Neural cell (in vitro differentiated cells): ENCODE data around the gene CHAF1B. TPM values are rescaled to one million over a fixed set of nuclear protein-coding genes. Genes with fewer than 3 reads are reported as not detected.

Experiments
- H2AFZ ChIP-seq: fragments of 200-600, 300-800 bp; sonication (generic), shearing (Covaris generic); 2 replicates; pipeline ENCODE4 v1.6.0; 2014; ENCODE audit warnings: low read depth, mild to moderate bottlenecking, antibody characterized with exemption, low read length, moderate library complexity
- H3F3A ChIP-seq: fragments of 200-600 bp; shearing (Covaris generic); 2 replicates; pipeline ENCODE4 v1.6.1; 2016; ENCODE audit warnings: mild to moderate bottlenecking, moderate library complexity, mixed read lengths, antibody characterized with exemption, low read length; ENCODE audit not compliant: insufficient read depth, poor library complexity, severe bottlenecking
- H3K27ac ChIP-seq: fragments of 200-600, 300-800 bp; sonication (generic), shearing (Covaris generic); 2 replicates; pipeline ENCODE4 v1.5.1; 2014; ENCODE audit warnings: mild to moderate bottlenecking, low read length, moderate library complexity
- H3K27me3 ChIP-seq: fragments of 300-800, 200-600 bp; sonication (generic), shearing (Covaris generic); 2 replicates; pipeline ENCODE4 v1.6.0; 2014; ENCODE audit warnings: mild to moderate bottlenecking, low read depth, low read length, moderate library complexity; ENCODE audit not compliant: insufficient read depth
- H3K36me3 ChIP-seq: fragments of 300-800, 200-600 bp; sonication (generic), shearing (Covaris generic); 2 replicates; pipeline ENCODE4 v1.5.1; 2014; ENCODE audit warnings: mild to moderate bottlenecking, antibody characterized with exemption, low read length, moderate library complexity; ENCODE audit not compliant: insufficient read depth
- H3K4me2 ChIP-seq: fragments of 300-800, 200-600 bp; sonication (generic), shearing (Covaris generic); 2 replicates; pipeline ENCODE4 v1.6.0; 2014; ENCODE audit warnings: mild to moderate bottlenecking, low read length
- H3K4me3 ChIP-seq: fragments of 300-800, 200-600 bp; sonication (generic), shearing (Covaris generic); 2 replicates; pipeline ENCODE4 v1.5.1; 2014; ENCODE audit warnings: mild to moderate bottlenecking, low read length, moderate library complexity
- H3K79me2 ChIP-seq: fragments of 200-600 bp; shearing (Covaris generic); replicated peaks from 2 replicates; pipeline ENCODE4 v1.6.0; 2014; ENCODE audit warnings: mild to moderate bottlenecking, low read length, moderate library complexity; ENCODE audit not compliant: insufficient read depth
- H3K9ac ChIP-seq: fragments of 300-800, 200-600 bp; sonication (generic), shearing (Covaris generic); 2 replicates; pipeline ENCODE4 v1.6.1; 2016; ENCODE audit warnings: mild to moderate bottlenecking, low read length, mixed read lengths
- H3K9me2 ChIP-seq: fragments of 200-600 bp; shearing (Covaris generic); 2 replicates; pipeline ENCODE4 v1.6.1; 2016; ENCODE audit warnings: mild to moderate bottlenecking, low read length, mixed read lengths; ENCODE audit not compliant: insufficient read depth
- H3K9me3 ChIP-seq: fragments of 200-600, 300-800 bp; sonication (generic), shearing (Covaris generic); 2 replicates; pipeline ENCODE4 v1.6.1; 2016; ENCODE audit warnings: mild to moderate bottlenecking, mixed run types, low read length, moderate library complexity, mixed read lengths
- H4K20me1 ChIP-seq: fragments of 200-600 bp; shearing (Covaris generic); 2 replicates; pipeline ENCODE4 v1.6.1; 2016; ENCODE audit warnings: mild to moderate bottlenecking, mixed run types; ENCODE audit not compliant: insufficient read depth
- EP300 ChIP-seq: fragments of 450-650 bp; conservative IDR thresholded peaks from 2 replicates; pipeline ENCODE4 v1.6.1; 2014; ENCODE audit warnings: antibody characterized with exemption, mild to moderate bottlenecking, moderate library complexity; ENCODE audit not compliant: poor library complexity, severe bottlenecking
- EZH2 ChIP-seq: fragments of 200-600, 300-800 bp; shearing (Covaris generic), sonication (generic); IDR thresholded peaks from 2 replicates; pipeline ENCODE4 v1.6.1; 2014; ENCODE audit warnings: antibody characterized with exemption, low read length, borderline replicate concordance, mild to moderate bottlenecking; ENCODE audit not compliant: insufficient read depth, poor library complexity, severe bottlenecking
- MXI1 ChIP-seq: fragments of 450-650 bp; conservative IDR thresholded peaks from 2 replicates; pipeline ENCODE4 v1.6.1; 2014; ENCODE audit warnings: antibody characterized with exemption, mild to moderate bottlenecking; ENCODE audit not compliant: poor library complexity, severe bottlenecking
- POLR2AphosphoS5 ChIP-seq: IDR thresholded peaks from 2 replicates; pipeline ENCODE4 v1.6.1; 2012
- RAD21 ChIP-seq: fragments of 450-650 bp; conservative IDR thresholded peaks from 2 replicates; pipeline ENCODE4 v1.6.1; 2014; ENCODE audit warnings: antibody characterized with exemption, mild to moderate bottlenecking, moderate library complexity
- SMC3 ChIP-seq: fragments of 450-650 bp; conservative IDR thresholded peaks from 2 replicates; pipeline ENCODE4 v1.6.1; 2014; ENCODE audit warnings: antibody characterized with exemption, mild to moderate bottlenecking, moderate library complexity; ENCODE audit not compliant: poor library complexity
- TAF1 ChIP-seq: IDR thresholded peaks from 2 replicates; pipeline ENCODE4 v1.6.1; 2012; ENCODE audit warnings: low read depth
- polyA plus RNA-seq: library from polyadenylated mRNA; depleted of rRNA; stranded (reverse); fragments of >200 nt; gene quantifications from 2 replicates; pipeline ENCODE4 v1.2.3, GENCODE V29; 2014
- TF ChIP-seq, protein P1 (sequence below): IDR thresholded peaks from 2 replicates; pipeline ENCODE4 v1.6.1; 2012; ENCODE audit warnings: borderline replicate concordance
- TF ChIP-seq, protein P2 (sequence below): fragments of 450-650 bp; IDR thresholded peaks from 2 replicates; pipeline ENCODE4 v1.5.1; 2014; ENCODE audit warnings: antibody characterized with exemption, mild to moderate bottlenecking, moderate library complexity; ENCODE audit not compliant: poor library complexity, severe bottlenecking

CHAF1B gene
- polyA plus RNA-seq, 1 donor from 2014 or later = 0.72 TPM

GRCh38 chr21:36412916-36413315 is 27.7 kb downstream of the CHAF1B start:
- no peaks in the 10 kb centered on the region for H3K9me3 ChIP-seq
- H3K9ac ChIP-seq = no peak overlapping the region
- no peak overlapping the region for H3K4me2 ChIP-seq
- H3K27me3 ChIP-seq = no peaks in the 10 kb centered on the region
- H3F3A ChIP-seq = no peaks in the 10 kb centered on the region
- no peaks in the 10 kb centered on the region for H3K79me2 ChIP-seq
- no peaks in the 10 kb centered on the region for H3K9me2 ChIP-seq
- no peaks in the 10 kb centered on the region for H4K20me1 ChIP-seq
- TF ChIP-seq EZH2 = no peak
- TF ChIP-seq MXI1 = no peak
- no peak for TF ChIP-seq TAF1
- TF ChIP-seq EP300 = no peak
- no peak overlapping the region for H3K27ac ChIP-seq
- no peaks in the 10 kb centered on the region for H3K36me3 ChIP-seq
- H3K4me3 ChIP-seq = no peak overlapping the region
- H2AFZ ChIP-seq = no peak overlapping the region

- no peaks in the 10 kb centered on the region for H3F3A ChIP-seq
- H3K4me2 ChIP-seq = no peak overlapping the region
- H2AFZ ChIP-seq = no peak overlapping the region
- no peaks in the 10 kb centered on the region for H3K36me3 ChIP-seq
- H4K20me1 ChIP-seq = no peaks in the 10 kb centered on the region
- no peak overlapping the region for H3K9ac ChIP-seq
- no peak overlapping the region for H3K27ac ChIP-seq
- H3K9me2 ChIP-seq = no peaks in the 10 kb centered on the region
- no peaks in the 10 kb centered on the region for H3K9me3 ChIP-seq
- H3K79me2 ChIP-seq = no peaks in the 10 kb centered on the region
- TF ChIP-seq, protein P1, sequence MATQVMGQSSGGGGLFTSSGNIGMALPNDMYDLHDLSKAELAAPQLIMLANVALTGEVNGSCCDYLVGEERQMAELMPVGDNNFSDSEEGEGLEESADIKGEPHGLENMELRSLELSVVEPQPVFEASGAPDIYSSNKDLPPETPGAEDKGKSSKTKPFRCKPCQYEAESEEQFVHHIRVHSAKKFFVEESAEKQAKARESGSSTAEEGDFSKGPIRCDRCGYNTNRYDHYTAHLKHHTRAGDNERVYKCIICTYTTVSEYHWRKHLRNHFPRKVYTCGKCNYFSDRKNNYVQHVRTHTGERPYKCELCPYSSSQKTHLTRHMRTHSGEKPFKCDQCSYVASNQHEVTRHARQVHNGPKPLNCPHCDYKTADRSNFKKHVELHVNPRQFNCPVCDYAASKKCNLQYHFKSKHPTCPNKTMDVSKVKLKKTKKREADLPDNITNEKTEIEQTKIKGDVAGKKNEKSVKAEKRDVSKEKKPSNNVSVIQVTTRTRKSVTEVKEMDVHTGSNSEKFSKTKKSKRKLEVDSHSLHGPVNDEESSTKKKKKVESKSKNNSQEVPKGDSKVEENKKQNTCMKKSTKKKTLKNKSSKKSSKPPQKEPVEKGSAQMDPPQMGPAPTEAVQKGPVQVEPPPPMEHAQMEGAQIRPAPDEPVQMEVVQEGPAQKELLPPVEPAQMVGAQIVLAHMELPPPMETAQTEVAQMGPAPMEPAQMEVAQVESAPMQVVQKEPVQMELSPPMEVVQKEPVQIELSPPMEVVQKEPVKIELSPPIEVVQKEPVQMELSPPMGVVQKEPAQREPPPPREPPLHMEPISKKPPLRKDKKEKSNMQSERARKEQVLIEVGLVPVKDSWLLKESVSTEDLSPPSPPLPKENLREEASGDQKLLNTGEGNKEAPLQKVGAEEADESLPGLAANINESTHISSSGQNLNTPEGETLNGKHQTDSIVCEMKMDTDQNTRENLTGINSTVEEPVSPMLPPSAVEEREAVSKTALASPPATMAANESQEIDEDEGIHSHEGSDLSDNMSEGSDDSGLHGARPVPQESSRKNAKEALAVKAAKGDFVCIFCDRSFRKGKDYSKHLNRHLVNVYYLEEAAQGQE = no peak
- TF ChIP-seq TAF1 (no peak), EP300 (no peak), SMC3 (no peak)
- TF ChIP-seq, protein P2, sequence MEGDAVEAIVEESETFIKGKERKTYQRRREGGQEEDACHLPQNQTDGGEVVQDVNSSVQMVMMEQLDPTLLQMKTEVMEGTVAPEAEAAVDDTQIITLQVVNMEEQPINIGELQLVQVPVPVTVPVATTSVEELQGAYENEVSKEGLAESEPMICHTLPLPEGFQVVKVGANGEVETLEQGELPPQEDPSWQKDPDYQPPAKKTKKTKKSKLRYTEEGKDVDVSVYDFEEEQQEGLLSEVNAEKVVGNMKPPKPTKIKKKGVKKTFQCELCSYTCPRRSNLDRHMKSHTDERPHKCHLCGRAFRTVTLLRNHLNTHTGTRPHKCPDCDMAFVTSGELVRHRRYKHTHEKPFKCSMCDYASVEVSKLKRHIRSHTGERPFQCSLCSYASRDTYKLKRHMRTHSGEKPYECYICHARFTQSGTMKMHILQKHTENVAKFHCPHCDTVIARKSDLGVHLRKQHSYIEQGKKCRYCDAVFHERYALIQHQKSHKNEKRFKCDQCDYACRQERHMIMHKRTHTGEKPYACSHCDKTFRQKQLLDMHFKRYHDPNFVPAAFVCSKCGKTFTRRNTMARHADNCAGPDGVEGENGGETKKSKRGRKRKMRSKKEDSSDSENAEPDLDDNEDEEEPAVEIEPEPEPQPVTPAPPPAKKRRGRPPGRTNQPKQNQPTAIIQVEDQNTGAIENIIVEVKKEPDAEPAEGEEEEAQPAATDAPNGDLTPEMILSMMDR = no peak
- no peak overlapping the region for H3K4me3 ChIP-seq
- H3K27me3 ChIP-seq = no peaks in the 10 kb centered on the region
These were observed 30.2 kb downstream of the CHAF1B start for GRCh38 chr21:36415375-36415774.

DNA sequence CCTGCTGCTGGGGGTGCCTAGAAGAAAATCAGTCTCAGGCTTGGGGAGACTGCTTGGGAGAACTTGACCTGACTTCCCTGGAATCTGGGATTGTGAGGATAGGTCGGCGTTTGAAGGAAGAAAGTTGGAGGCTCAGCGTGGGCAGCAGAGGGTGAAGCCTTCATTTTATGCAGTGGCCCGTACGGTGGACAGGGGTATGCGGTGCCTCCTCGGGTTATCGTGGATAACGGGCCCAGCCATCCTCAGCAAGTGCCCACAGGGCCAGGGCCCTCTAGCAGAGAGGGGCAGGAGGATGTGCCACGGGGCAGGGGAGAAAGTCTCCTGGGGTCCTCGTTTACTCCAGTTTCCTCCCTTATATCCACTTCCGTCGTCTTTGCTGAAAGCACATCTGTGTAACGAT is 34.0 kb downstream of the CHAF1B start:
- Histone ChIP-seq H4K20me1 (no peaks in the 10 kb centered on the region), H2AFZ (no peak overlapping the region), H3K9me3 (no peaks in the 10 kb centered on the region), H3K27ac (no peak overlapping the region), H3K4me3 (no peak overlapping the region), H3K36me3 (no peaks in the 10 kb centered on the region), H3K79me2 (no peaks in the 10 kb centered on the region), H3K9ac (no peak overlapping the region), H3F3A (no peaks in the 10 kb centered on the region), H3K27me3 (no peaks in the 10 kb centered on the region), H3K9me2 (no peaks in the 10 kb centered on the region), H3K4me2 (no peak overlapping the region)
- TF ChIP-seq TAF1 (no peak), EZH2 (no peak), RAD21 (no peak), MXI1 (no peak), EP300 (no peak), POLR2AphosphoS5 (no peak), SMC3 (no peak)
- TF ChIP-seq, protein P2 = no peak
- TF ChIP-seq, protein P1 = no peak
